PC-3 (cell line): ENCODE data around the gene PARVA. TPM values are rescaled to one million over a fixed set of nuclear protein-coding genes. Genes with fewer than 3 reads are reported as not detected.

Experiments used
- ATAC-seq: fragments of 200-7000 bp; cut with Tn5 transposase; 2 replicates; pipeline ENCODE4 v1.9.1; 2020; ENCODE audit warnings: mild to moderate bottlenecking, moderate library complexity
- BruUV-seq: library from RNA; stranded (reverse); fragments of 400-500 nt; replicated peaks from 2 replicates; lab custom pipeline; 2021; lab: Mats Ljungman, UMichigan
- CTCF ChIA-PET: fragments of 300-600 bp; sonication (Branson Sonifier 250); formaldehyde crosslinking; loops from one replicate; lab custom pipeline; 2022; ENCODE audit warnings: antibody characterized with exemption; lab: Charles Lee
- POLR2A ChIA-PET: fragments of 300-600 bp; sonication (Branson Sonifier 250); formaldehyde crosslinking; loops from one replicate; lab custom pipeline; 2022; ENCODE audit warnings: antibody characterized with exemption; ENCODE audit not compliant: unreplicated experiment; lab: Charles Lee
- DNase-seq: peaks from one replicate; pipeline ENCODE4 v3.0.0-alpha.2; 2015
- H2AFZ ChIP-seq: fragments of 300-600 bp; sonication (generic); 2 replicates; pipeline ENCODE4 v1.6.0; 2016; ENCODE audit warnings: antibody characterized with exemption, low read length
- H3F3A ChIP-seq: fragments of 300-600 bp; sonication (generic); one replicate; pipeline ENCODE4 v1.6.0; 2017; ENCODE audit warnings: antibody characterized with exemption, low read length, control low read depth, mild to moderate bottlenecking; ENCODE audit not compliant: unreplicated experiment
- H3K27ac ChIP-seq: fragments of 300-600 bp; sonication (generic); 2 replicates; pipeline ENCODE4 v1.5.1; 2016; ENCODE audit warnings: mild to moderate bottlenecking, low read length
- H3K27me3 ChIP-seq: fragments of 300-600 bp; sonication (generic); 2 replicates; pipeline ENCODE4 v1.6.1; 2016; ENCODE audit warnings: low read length, mixed read lengths
- H3K36me3 ChIP-seq: fragments of 300-600 bp; sonication (generic); 2 replicates; pipeline ENCODE4 v1.6.1; 2016; ENCODE audit warnings: low read depth, mixed run types, low read length, mixed read lengths
- H3K4me1 ChIP-seq: fragments of 300-600 bp; sonication (generic); 2 replicates; pipeline ENCODE4 v1.5.1; 2016; ENCODE audit warnings: low read length; ENCODE audit not compliant: insufficient read depth
- H3K4me2 ChIP-seq: fragments of 300-600 bp; sonication (generic); 2 replicates; pipeline ENCODE4 v1.6.0; 2016; ENCODE audit warnings: low read length
- H3K4me3 ChIP-seq: fragments of 300-600 bp; sonication (generic); 2 replicates; pipeline ENCODE4 v1.5.1; 2016; ENCODE audit warnings: mild to moderate bottlenecking, low read length, mixed read lengths
- H3K79me2 ChIP-seq: fragments of 300-600 bp; sonication (generic); 2 replicates; pipeline ENCODE4 v1.6.1; 2017; ENCODE audit warnings: low read length, mixed read lengths
- H3K9ac ChIP-seq: fragments of 300-600 bp; sonication (generic); 2 replicates; pipeline ENCODE4 v1.6.0; 2016; ENCODE audit warnings: mild to moderate bottlenecking, low read length
- H3K9me2 ChIP-seq: fragments of 300-600 bp; sonication (generic); replicated peaks from 2 replicates; pipeline ENCODE4 v1.6.1; 2016; ENCODE audit warnings: mixed run types, low read length, mixed read lengths
- H3K9me3 ChIP-seq: fragments of 300-600 bp; sonication (generic); 2 replicates; pipeline ENCODE4 v1.6.1; 2016; ENCODE audit warnings: low read length, mixed read lengths
- H4K20me1 ChIP-seq: fragments of 300-600 bp; sonication (generic); 2 replicates; pipeline ENCODE4 v1.6.1; 2016; ENCODE audit warnings: low read length, mixed read lengths
- CTCF ChIP-seq: fragments of 300-600 bp; sonication (generic); conservative IDR thresholded peaks from 2 replicates; pipeline ENCODE4 v1.5.1; 2017; ENCODE audit warnings: antibody characterized with exemption, low read depth, mild to moderate bottlenecking, low read length
- EZH2 ChIP-seq: fragments of 300-600 bp; sonication (generic); IDR thresholded peaks from one replicate; pipeline ENCODE4 v1.6.1; 2017; ENCODE audit warnings: antibody characterized with exemption, mild to moderate bottlenecking, low read length; ENCODE audit not compliant: unreplicated experiment
- EZH2phosphoT487 ChIP-seq: fragments of 300-600 bp; sonication (generic); IDR thresholded peaks from 2 replicates; pipeline ENCODE4 v1.6.1; 2018; ENCODE audit warnings: mild to moderate bottlenecking, antibody characterized with exemption, low read length, borderline replicate concordance
- intact Hi-C: fragments of 100-400 bp; cut with micrococcal nuclease; formaldehyde crosslinking; loops from 2 replicates; pipeline ENCODE4 v1.9.0; 2023
- total RNA-seq: library from RNA; depleted of rRNA; stranded (reverse); fragments of >200 nt; gene quantifications from 2 replicates; pipeline ENCODE4 v1.2.3, GENCODE V29; 2014

The PARVA gene
- total RNA-seq, 1 experiment from 2014 or later = 13.5 TPM

GRCh38 chr11:12478743-12479142 is 101.4 kb downstream of the PARVA start:
- H3K27ac ChIP-seq = no peak overlapping the region
- H3K9me2 ChIP-seq = no peaks in the 10 kb centered on the region
- no peaks in the 10 kb centered on the region for H3K4me1 ChIP-seq
- ATAC-seq = no peak
- H2AFZ ChIP-seq = no peak overlapping the region
- CTCF ChIA-PET = no interaction called here
- H3K4me3 ChIP-seq = no peak overlapping the region
- no peaks in the 10 kb centered on the region for H3F3A ChIP-seq
- H3K4me2 ChIP-seq = no peak overlapping the region
- no TSS peak for BruUV-seq
- POLR2A ChIA-PET = no interaction called here
- intact Hi-C loops = no loop called here
- DNase-seq = no peak
- H3K27me3 ChIP-seq = no peaks in the 10 kb centered on the region
- H4K20me1 ChIP-seq = no peaks in the 10 kb centered on the region
- H3K9ac ChIP-seq = no peak overlapping the region
- no peaks in the 10 kb centered on the region for H3K36me3 ChIP-seq
- no peaks in the 10 kb centered on the region for H3K9me3 ChIP-seq
- H3K79me2 ChIP-seq = no peaks in the 10 kb centered on the region
- no peak for TF ChIP-seq EZH2
- no peak for TF ChIP-seq CTCF
- TF ChIP-seq EZH2phosphoT487 = no peak

- Histone ChIP-seq H3K4me2 (no peak overlapping the region), H3K36me3 (no peaks in the 10 kb centered on the region), H4K20me1 (no peaks in the 10 kb centered on the region), H3K9ac (no peak overlapping the region), H3K9me3 (no peaks in the 10 kb centered on the region), H3K27ac (no peak overlapping the region), H3K27me3 (no peaks in the 10 kb centered on the region), H3K79me2 (no peaks in the 10 kb centered on the region), H2AFZ (no peak overlapping the region), H3K9me2 (no peaks in the 10 kb centered on the region), H3K4me3 (no peak overlapping the region), H3K4me1 (no peaks in the 10 kb centered on the region), H3F3A (no peaks in the 10 kb centered on the region)
- CTCF ChIA-PET = no interaction called here
- no peak for DNase-seq
- intact Hi-C loops = no loop called here
- TF ChIP-seq EZH2 = no peak
- no peak for TF ChIP-seq EZH2phosphoT487
- no peak for TF ChIP-seq CTCF
- no TSS peak for BruUV-seq
- POLR2A ChIA-PET = no interaction called here
- no peak for ATAC-seq
Measured at GRCh38 chr11:12480401-12480800, 103.0 kb downstream of the PARVA start.

GRCh38 chr11:12482839-12483238 is 105.5 kb downstream of the PARVA start:
- Histone ChIP-seq H3K4me3 (no peak overlapping the region), H3K9me3 (no peaks in the 10 kb centered on the region), H3K9me2 (no peaks in the 10 kb centered on the region), H3K4me1 (no peaks in the 10 kb centered on the region), H3K4me2 (no peak overlapping the region), H2AFZ (no peak overlapping the region), H3K27ac (no peak overlapping the region), H3F3A (no peaks in the 10 kb centered on the region), H3K9ac (no peak overlapping the region), H3K27me3 (no peaks in the 10 kb centered on the region), H3K36me3 (no peaks in the 10 kb centered on the region; the same call in 1 of the 2 replicates), H3K79me2 (no peaks in the 10 kb centered on the region), H4K20me1 (no peaks in the 10 kb centered on the region)
- ChIA-PET POLR2A (no interaction called here), CTCF (no interaction called here)
- BruUV-seq = no TSS peak
- ATAC-seq = no peak
- no peak for DNase-seq
- intact Hi-C loops = no loop called here
- TF ChIP-seq EZH2phosphoT487 (no peak), CTCF (no peak), EZH2 (no peak)
